ENCODE measurements around the gene NLRP3.

DNA sequence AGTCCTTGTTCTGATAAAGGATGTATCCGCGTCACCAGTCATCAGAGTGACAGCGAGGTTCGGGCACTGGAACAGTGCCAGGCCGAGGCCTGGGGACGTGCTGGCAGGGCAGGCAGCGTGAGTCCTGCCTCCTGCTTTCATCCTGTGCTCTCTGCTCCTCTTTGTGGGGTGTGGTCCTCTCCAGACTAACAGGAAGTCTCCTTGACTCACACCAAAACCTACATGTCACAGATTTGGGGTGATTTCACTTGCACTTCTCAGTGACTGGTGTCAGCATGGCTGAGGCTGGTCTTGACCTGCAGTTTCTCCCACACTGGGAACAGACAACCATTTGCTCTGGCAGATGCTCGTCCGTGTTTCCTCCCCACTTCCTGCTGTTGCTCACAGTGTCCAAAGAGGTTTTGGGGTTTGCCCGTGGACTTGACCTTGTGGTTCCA lies 8.8 kb upstream of the NLRP3 start:
- TF ChIP-seq, protein P1, sequence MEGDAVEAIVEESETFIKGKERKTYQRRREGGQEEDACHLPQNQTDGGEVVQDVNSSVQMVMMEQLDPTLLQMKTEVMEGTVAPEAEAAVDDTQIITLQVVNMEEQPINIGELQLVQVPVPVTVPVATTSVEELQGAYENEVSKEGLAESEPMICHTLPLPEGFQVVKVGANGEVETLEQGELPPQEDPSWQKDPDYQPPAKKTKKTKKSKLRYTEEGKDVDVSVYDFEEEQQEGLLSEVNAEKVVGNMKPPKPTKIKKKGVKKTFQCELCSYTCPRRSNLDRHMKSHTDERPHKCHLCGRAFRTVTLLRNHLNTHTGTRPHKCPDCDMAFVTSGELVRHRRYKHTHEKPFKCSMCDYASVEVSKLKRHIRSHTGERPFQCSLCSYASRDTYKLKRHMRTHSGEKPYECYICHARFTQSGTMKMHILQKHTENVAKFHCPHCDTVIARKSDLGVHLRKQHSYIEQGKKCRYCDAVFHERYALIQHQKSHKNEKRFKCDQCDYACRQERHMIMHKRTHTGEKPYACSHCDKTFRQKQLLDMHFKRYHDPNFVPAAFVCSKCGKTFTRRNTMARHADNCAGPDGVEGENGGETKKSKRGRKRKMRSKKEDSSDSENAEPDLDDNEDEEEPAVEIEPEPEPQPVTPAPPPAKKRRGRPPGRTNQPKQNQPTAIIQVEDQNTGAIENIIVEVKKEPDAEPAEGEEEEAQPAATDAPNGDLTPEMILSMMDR (IDR thresholded peaks at IDR 0.05) = no peak
- TF ChIP-seq RAD21 (IDR thresholded peaks at IDR 0.05; ENCODE audit: low read length) (no peak), MAX (IDR thresholded peaks at IDR 0.05; ENCODE audit: low read depth) (no peak), EP300 (IDR thresholded peaks at IDR 0.05; ENCODE audit: borderline replicate concordance in 1 of 2, low read depth in 1 of 2, low read length in 1 of 2) (no peak)

All from SK-N-SH (cell line).